NCI-H1694 (cell line): ENCODE results near the gene CXXC5.
A peak's percentile ranks its signal among the peaks of the same experiment; 100 is the strongest.

Experiments used
- DNase-seq: peaks from one replicate; lab custom pipeline; 2025; lab: John Stamatoyannopoulos, UW

Gene CXXC5

DNA sequence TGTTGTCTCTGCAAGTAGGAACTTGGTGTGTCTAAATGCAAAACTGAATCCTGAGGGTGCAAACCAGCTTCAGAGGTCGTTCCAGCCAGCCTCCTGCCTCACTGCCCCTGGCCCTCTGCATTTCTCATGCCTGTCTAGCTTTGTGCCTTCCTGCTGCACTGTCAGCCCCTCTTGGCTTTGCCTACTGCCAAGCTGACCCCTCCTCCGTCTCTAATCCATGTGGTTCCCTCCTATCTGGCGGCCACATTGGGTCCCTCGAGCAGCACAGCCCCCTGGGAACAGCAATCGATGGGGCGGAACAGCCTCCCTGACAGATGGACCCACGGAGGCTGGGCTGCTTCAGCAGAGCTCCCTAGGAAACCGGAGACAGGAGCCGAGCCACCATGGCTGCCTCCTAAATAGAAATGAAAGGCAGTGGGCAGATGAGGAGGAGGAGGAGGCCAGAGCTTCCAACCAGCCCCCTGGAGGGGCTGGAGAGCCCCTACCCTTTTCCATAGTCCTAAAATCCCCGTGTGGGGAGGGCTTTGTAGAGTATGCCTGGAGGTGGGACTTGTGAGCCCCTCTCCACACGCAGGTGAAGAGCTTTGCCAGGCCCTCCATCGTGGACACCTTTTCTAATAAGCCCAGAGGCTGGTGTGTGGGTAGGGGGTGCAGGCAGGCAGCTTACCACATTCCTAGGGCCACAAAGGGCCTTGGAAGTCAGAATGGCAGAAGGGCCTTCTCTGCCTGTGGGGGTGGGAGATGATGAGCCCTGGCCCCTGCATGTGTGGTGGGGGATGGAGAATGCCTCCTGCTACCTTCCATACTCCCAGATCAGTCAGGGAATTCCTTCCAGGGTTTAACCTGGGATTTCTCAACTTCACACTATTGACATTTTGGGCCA lies 9.2 kb upstream of the CXXC5 start:
- peak; percentile 67 for DNase-seq

DNA sequence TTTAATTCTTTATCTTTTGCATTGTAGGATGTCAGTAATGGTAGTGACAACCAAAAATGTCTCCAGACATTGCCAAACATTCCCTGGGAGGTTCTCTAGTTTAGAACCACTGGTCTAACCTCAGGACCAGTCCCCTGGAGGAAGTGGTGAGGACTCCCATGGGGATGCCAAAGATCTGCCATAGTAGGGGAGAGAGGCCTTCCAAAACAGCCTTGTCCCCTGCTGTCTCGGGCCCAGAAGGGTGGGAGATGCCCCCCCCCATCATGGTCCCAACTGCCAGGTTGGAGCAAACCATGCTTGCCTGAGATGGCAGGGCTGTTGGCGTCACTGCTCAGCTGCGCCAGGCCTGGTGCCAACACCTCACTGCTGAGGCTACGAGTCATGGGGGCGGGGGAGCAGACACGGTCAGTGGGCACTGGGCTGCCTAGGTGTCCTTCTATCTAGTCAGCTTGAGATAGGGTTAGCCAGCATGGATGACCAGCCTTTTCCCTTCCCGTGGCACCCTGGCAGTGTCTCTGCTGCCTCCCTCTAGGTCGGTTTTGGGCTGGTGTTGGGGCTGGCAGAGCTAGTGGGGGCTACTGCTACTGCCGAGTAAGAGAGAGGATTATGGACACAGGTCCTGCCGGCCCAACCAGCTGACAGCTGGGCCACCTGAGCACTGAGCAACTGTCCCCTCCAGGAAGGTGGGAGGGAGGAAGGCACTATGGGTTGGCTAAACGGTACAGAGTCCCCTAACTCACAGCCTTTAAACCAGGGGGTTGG lies 8.3 kb upstream of the CXXC5 start:
- DNase-seq: no peak

DNA sequence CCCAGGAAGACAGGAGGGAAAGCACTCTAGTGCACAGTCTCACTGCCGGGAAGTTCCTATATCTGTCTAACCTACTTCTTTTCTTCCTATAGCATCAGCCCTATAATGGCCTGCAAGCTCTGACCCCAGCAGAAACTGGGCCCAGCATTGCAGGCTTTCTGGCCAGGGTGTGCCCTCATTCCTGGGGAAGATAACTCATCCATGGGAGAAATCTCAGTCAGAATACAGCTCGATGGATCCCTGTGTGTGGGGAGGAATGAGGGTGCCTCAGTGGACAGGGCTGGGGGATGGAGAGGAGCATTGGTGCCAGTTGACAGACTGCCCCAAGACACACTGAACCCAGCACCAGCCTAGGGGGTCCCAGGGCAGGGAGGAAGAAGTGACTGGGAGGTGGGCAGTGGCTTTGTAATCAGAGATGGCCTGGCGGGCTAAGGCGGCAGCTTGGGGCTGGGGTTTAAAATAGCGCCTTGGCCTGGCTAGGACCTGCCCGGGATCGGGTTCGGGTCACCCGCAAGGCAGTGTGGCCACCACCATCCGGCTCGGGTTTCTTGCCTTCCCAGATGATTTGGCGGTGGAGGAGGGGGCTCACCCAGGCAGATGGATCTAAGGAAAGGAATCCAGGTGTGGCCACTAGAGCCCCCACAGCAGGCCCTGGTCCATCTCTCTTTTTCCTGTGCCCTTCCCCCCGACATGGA lies 7.6 kb upstream of the CXXC5 start:
- no peak for DNase-seq

DNA sequence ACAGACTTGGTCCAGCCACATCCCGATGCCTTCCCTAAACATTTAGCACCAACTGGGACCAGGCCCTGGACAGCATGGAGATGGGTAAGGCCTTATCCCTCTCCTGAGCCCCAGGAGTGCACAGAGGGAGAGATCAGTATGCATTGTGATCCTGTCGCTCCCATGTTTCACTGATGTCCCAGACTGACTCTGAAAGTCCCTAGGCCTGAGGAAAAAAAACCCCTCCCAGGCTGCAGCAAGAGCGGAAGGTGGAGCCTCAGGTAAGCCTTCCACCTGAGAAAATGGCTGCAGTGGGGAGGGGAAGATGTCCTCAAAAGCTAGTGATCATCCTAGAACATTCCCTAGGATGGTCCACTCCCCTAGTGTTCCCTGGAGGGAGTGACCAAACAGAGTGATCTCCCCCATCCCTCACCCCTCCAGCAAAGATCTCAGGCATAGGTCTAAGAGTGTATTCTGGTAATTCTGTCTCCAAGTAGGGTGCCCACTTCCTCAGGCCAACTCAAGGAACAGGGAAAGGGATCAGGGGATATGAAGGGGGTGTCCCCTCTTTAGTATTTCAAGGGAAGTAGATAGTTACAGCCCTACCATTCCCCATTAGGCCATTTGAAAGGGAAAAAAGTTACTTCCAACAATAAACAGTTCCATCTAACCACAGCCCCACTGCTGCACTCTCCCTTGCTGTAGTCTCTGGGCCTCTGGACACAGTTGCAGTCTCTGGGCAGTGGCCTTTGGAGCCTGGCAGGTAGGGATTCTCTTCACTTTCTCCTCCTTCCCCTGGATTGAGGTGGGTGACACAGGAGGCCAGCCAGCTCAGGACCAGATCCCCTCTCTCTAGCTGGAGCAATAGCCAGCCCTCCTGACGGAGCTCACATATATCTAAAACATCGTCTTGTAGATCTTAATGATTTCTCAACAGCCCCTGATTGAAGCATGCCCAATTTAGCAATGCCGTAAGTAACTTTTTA lies 6.8 kb upstream of the CXXC5 start:
- no peak for DNase-seq

DNA sequence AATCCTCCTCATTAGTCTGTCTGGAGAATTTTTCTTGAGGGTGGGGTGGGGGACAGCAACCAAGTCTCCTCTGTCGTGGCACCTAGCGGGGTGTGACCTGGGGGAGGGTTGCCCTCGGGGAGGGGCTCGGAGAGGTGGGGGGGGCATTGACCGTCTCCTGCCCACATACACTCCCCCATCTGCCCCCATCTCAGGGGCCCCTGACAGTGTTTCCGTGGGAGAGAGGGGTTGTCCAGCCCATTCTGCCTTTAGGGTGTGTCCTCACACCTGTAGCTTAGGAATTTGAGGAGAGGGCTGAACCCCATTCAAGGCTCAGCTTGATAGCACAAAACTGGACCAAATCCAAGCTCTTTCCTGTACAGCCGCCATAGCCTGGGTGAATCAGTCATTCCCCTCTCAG lies 5.9 kb upstream of the CXXC5 start:
- DNase-seq: no peak

DNA sequence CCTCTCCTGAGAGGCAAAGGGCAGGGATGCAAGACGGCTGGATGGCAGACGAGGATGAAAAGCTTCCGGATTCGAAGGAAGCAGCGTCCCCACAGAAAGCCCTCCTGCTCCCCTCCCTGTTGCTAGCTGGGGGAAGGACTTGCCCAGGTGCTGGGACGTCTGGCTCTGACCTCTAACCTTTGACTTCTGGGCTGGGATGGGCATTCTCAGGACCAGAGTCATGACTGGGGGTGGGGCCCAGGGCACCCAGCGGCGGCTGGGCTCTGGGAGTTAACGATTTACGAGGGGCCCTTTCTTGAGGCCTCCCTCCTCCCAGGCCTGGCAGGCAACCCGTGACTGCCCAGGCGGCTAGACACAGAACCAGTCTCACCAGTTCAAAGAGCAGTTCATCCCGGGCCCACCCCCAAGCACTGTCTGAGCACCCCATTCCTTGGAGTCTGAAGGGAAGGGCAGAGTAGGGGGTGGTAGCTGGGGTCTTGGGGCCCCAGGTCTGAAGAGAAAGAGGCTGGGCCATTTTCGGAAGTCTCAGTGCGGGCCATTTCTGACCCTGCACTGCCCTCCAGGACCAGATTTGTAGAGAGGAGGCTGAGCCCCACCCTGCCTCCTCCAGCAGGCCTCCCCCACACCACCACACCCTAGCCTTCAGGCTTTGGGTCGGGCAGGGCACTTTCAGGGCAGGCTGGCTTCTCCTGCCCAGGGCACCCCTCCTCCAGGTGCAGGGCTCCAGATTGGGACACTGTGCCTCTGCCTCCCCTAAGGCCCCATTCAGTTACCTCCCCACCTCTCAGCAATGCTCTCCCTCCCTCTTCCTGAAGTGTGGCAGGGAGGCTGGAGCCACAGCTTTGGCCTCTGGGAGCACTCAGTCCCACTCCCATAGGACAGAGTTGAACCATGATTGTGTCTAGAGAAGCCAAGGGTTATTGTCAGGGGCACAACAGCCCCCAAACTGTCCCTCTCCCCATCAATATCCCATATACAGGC lies 5.0 kb upstream of the CXXC5 start:
- no peak for DNase-seq

DNA sequence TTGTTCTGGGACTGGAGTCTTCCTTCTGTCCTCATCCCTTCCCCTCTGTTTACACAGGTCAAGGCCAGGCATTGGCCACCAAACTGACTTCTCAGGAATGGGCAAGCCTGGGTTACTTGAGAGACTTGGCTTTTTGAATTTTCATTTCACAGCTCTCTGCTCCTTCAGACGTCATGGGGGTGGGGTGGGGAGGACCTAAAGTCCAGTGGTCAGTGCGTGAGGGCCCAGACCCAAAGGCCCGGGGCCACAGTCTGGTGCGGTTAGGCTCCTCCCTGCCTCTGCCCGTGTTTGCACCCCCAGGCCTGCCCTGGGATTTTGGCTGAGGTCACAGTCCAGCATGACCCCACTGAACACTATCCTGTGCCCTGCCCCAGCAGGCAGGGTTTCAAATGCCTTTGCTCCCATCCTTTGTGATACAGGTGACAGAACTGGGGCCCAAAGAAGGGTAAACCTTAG lies 4.1 kb upstream of the CXXC5 start:
- DNase-seq: no peak

DNA sequence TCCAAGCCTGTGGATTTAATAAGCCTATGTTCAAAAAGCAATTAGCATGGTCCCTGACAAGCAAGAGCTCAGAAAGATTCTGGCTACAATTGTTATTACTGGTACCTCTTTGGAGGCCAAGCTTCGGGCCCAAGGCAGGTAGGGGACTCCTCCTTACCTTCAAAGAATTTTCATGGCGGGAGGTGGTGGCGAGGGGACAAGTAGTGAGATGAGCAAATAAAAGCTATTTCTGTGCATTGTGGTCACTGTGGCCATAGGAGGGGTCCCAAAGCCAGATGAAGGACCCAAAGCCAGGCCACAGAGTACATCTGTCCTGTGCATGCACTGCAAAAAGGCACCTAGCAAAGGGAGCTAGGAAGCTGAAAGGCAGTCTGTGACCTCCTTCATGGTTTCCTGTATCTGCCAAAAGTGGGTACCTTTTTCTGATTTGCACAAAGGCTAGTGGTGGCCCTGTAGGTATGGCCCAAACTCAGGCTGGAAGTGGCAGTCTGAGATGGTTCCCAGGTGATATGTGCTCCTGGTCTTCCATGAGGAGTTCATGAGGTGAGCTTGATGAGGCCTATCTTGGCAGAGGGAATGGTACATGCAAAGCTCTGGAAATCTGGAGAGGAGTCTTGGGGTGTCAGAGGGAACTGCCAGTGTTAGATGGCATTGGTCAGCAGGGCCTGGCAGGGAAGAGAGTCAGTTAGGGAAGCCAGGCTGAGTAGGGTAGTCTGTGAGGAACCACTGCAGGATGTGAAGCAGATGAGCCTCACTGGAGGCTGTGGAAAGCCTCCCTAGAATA lies 3.3 kb upstream of the CXXC5 start:
- DNase-seq: no peak

DNA sequence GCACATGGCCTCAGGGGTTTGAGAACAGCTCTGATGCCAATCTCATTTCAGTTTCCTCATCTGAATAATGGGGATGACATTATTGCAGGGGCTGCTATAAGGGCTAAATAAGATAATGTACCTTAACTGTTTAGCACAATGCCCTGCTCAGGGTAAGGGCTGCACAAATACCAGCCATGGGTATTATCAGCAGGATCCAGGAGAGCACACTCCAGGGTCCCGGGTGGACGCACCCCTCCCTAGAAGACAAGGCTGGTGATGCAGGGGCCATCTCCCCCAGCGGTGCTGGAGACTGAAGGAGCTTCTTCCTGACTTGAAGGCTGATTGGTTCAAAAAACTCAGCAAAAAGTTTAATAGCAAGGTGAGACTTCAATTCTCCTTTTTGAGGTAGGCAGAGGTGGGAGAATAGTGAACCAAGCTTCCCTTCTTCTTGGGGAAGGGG lies 2.7 kb upstream of the CXXC5 start:
- DNase-seq: no peak

DNA sequence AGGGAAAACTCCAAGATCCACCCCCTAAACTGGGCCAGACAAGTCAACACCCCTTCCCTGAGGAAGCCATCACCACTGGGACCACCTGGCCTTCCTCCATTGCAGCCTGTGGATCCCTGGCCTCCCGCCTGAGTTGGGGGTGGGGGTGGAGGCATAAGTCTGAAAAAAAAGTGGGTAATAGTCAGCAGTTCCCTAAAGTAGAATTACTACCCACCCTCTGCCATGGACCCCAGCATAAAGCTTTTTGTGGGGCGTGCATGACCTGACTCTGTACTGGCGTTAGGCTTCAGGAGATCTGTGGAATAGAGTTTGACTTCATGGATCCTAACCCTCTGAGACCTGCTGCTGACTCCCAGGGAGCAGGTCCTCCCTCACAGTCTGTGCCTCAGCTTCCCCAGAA lies 2.0 kb upstream of the CXXC5 start:
- DNase-seq: no peak

DNA sequence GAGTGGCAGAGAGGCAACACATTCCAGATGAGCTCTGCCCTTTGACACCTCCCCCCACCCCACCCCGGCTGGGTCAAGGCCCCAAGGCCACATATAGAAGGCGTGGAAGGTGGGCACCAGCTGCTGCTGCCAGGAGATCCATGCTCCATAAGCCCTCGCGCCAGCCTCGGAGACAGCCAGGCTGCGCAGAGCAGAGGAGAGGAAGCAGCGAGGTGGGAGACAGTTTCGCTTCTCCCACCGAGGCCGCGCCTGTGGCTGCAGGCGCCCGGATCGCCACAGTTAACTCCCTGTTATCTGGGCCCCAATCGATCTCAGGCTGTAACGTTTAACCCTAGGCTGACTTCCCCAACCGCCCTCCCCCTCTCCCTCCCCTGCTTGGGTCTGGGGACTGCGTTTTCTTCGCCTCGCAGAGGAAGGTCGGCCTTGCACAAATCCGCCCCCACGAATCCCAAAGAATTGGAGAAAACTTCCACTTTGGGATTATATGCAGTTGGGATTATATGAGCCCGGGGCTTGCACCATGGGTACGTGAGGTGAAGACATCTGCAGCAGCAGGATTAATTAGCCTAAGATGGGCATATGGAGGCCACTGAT lies 1.1 kb upstream of the CXXC5 start:
- no peak for DNase-seq

DNA sequence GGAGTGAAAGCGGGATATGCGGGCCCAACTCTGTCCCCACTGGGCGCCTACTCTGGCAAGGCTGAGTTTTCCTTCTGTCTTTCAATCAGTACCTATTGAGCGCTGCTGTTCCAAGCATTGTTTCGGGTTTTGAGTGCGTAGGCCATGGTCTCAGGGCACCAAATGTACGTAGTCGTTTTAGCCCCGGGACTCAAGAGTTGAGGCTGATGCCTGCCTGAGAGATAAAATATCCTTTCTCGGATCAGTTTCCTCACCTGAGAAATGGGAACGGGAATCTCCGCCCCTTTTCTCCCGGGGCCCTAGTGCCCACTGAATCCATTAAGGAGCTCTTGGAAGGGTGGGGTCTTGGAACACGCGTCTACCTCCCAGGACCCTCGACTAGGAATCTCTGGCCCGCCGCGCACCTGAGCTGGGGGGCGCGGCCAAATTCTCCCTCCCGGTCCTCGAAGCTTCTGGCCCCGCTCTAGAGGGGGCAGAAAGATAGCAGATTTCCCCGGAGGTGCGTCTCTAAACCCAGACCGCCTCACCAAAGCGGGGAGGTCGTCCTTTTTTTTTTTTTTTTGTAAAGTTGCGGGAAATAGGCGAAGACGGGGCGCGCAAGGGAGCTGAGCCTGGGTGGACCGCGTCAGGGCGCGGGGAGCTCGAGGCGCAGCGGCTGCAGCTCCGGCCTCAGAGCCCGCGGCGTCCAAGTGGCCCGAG lies 494 bp upstream of the CXXC5 start:
- no peak for DNase-seq

DNA sequence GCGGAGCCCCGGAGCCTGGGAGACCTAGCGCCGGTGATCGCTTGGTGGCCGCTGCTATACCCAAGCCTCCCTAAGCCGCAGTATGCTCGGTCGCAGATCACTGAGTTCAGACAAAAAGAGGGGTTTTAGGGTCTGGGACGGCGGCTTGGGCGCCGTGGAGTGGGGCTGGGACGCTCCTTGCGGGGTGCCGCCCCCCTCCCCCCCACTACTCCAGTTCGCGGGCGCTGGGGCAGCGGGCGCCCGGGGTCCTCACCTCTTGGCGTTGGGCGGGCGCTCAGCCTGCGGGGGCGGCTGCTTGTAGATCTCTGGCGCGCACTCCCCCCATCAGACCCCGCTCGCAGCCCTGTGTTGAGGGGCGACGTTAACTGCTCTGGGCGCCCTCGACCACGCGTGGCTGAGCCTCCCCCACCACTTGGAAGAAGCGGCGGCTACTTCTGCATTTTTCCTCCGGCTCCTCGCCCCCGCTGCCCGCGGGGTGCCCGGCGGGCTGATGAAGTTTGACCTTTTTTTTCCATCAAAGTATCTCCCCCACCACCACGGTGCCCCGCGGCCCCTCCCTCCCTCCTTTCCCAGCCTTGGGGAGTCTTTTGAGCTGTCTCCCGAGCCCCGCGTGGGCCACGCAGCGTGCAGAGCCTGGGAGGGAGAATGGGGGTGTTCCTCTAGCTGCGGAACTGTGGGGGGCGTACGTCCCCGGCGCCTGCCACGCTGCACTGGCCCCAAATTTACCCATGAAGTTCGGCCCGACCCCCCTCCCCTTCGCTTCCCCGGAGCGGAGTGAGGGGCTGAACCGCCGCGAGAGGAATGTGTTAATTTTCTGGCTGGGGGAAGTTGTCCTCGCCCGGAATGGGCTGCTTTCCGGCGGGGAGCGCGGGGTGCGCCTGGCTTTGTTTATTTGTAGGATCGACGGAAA lies 1.2 kb downstream of the CXXC5 start:
- no peak for DNase-seq

DNA sequence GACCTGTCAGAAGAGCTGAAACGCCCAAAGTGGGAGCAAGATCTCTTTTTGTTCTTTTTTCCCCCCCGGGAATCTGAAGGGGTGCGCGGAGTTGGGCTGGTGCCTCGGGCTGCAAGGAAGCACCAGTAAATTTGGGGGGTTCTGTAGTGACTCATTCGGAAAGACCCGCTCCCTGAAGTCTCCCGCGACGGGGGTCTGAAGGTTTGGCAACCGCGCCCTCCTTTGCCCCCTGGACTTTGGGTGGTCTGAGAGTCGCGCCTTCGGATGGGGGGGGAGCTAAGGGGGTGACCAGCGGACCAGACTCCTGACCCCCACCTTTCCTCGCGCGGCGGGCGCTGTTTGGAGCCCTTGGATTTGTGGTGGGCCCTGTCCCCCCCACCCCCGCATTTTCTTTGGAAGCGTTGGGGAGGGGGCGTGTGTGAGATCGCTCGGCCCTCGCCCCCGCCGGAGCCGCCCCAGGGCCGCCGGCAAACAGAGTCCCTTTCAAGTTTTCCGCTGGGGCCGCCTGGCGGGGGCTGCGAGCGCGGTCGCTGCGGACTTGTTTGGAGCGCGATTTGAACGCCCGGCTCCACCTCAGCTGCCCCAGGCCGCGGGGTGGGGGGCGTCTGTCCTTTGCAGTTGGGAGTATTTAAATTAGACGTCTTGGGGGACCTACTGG lies 2.0 kb downstream of the CXXC5 start:
- DNase-seq: no peak

DNA sequence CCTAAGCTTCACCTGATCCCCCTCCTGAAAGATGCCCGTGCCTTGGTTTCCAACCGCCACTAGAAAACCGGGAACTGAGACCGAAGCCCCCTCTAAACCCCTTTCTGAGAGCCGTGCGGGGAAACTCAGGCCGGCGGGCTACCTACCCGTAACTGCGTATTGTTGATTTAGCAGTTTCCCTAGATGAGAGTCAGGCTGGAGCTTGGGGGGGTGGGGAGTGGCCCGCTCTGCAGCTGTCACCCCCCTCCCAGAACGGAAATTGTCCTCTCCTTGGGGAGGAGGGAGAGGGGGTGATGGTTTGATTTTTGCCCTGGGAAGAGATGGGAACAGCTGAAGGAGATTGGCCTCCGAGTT lies 2.5 kb downstream of the CXXC5 start:
- no peak for DNase-seq

DNA sequence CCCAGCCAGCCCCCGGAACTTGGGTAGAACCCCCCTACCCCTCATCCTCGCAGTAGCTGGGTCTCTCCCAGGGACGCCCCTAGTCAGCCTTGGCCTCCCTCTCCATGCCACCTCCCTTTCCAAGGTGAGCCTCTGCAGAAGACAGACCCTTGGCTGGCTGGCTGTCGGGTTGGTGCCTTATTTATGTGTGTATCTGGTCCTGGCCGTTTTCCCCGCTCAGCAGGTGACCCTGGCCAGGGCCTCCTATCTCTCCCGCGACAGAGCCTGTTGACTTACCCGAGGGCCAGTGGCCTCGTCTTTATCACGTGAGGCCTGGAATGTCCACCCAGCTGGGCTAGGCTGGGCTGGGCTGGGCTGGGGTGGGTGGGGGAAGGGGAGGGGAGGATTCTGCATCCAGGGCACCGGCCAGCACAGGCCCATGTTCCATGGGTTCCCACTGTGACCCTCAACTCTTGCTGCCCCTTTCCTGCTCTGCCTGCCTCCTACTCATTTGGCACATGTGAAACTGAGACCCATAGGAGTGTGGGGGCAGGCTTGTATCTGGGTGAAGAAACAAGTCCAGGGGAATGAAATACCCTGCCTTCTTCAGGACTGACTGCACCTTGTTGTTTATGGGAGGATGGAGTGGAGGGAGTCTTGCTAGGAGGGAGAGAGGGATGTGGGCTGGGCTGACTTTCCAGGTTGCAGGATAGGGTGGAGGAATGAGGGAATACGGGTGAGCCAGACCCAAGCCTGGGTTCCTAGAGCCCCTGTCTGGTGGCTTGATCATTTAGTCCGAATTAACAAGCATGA lies 3.1 kb downstream of the CXXC5 start:
- DNase-seq: no peak
